ENCODE results near the gene CHRNA4.

The CHRNA4 gene

DNA sequence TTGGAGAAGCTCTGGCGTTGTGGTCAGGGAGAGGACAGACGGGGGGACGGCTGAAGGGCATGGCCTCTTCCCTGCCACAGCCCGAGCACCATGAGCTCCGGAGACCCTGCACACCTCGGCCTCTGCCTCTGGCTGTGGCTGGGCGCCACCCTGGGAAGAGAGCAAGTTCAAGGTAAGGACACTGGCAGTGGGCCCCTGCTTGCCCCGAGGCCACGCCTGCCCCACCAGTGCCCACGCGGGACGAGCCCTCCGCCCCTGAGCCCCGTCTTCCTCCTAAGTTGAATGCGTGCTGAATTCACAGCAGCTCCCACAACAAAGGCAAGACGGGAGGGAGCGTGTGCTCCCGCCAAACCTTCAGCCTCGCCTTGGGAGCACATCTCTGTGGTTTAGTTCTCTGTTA is 66.1 kb downstream of the CHRNA4 start:
- no peak overlapping the region for H3K9ac ChIP-seq (ENCODE audit: low read length)
- H3K36me3 ChIP-seq (replicated peaks; ENCODE audit: low read depth, low read length): no peaks in the 10 kb centered on the region
- no peaks in the 10 kb centered on the region for H3K79me2 ChIP-seq (ENCODE audit: low read length)
- no peak overlapping the region for H2AFZ ChIP-seq (ENCODE audit: low read depth, low read length)
- no peaks in the 10 kb centered on the region for H3K9me3 ChIP-seq (ENCODE audit: insufficient read depth, low read length)
- no peak overlapping the region for H3K4me2 ChIP-seq (ENCODE audit: low read length)
- no peaks in the 10 kb centered on the region for H4K20me1 ChIP-seq (ENCODE audit: insufficient read depth, low read length)
- TF ChIP-seq, protein P1, sequence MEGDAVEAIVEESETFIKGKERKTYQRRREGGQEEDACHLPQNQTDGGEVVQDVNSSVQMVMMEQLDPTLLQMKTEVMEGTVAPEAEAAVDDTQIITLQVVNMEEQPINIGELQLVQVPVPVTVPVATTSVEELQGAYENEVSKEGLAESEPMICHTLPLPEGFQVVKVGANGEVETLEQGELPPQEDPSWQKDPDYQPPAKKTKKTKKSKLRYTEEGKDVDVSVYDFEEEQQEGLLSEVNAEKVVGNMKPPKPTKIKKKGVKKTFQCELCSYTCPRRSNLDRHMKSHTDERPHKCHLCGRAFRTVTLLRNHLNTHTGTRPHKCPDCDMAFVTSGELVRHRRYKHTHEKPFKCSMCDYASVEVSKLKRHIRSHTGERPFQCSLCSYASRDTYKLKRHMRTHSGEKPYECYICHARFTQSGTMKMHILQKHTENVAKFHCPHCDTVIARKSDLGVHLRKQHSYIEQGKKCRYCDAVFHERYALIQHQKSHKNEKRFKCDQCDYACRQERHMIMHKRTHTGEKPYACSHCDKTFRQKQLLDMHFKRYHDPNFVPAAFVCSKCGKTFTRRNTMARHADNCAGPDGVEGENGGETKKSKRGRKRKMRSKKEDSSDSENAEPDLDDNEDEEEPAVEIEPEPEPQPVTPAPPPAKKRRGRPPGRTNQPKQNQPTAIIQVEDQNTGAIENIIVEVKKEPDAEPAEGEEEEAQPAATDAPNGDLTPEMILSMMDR (IDR thresholded peaks at IDR 0.05; ENCODE audit: low read depth, low read length): no peak
- no peak for TF ChIP-seq EZH2phosphoT487 (IDR thresholded peaks at IDR 0.05; ENCODE audit: low read depth)
- no peak overlapping the region for H3K4me3 ChIP-seq (ENCODE audit: low read length)
- H3K4me1 ChIP-seq (ENCODE audit: low read length): no peaks in the 10 kb centered on the region
- H3K27ac ChIP-seq (ENCODE audit: low read length): no peak overlapping the region
- no peaks in the 10 kb centered on the region for H3K27me3 ChIP-seq (ENCODE audit: low read depth, low read length)

- no peaks in the 10 kb centered on the region for H3K79me2 ChIP-seq (ENCODE audit: low read length)
- H3K4me1 ChIP-seq (ENCODE audit: low read length): no peaks in the 10 kb centered on the region
These were observed 66.6 kb downstream of the CHRNA4 start for GRCh38 chr20:63294536-63294900.

DNA sequence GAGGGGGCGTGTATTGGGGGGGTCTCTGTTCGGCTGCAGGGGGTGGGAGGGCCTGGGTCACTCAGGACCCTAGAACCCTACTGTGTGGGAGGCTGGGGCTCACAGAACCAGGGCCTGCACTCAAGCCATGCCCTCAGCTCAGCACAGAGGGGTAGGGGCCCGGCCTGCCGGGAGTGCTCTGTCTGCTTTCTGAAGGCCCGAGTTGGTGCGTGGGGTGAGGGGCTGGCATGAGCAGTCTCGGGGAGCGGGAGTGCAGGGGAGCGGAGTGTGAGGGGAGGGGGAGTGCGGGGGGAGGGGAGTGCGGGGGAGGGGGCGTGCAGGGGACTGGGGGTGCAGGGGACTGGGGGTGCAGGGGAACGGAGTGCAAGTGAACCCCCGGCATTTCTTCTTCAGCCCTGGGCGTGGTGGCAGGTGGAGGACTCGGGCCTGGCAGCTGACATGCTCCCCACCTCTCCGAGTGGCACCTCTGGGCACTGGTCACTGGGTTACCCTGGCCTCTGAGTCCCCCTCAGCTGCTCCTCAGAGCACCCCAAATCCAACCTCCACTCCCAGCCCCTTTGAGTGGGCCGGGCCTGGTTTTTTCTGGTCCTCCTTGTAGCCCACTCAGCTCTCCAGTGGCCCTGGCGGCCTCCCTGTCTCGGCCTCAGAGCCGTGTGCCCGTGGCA is 67.1 kb downstream of the CHRNA4 start:
- Histone ChIP-seq H3K4me1 (ENCODE audit: low read length) (no peaks in the 10 kb centered on the region), H3K27ac (ENCODE audit: low read length) (no peak overlapping the region), H3K4me2 (ENCODE audit: low read length) (no peak overlapping the region), H3K9me3 (ENCODE audit: insufficient read depth, low read length) (no peaks in the 10 kb centered on the region), H3K4me3 (ENCODE audit: low read length) (no peak overlapping the region), H3K9ac (ENCODE audit: low read length) (no peak overlapping the region), H2AFZ (ENCODE audit: low read depth, low read length) (no peak overlapping the region), H3K27me3 (ENCODE audit: low read depth, low read length) (no peaks in the 10 kb centered on the region), H3K79me2 (ENCODE audit: low read length) (no peaks in the 10 kb centered on the region), H4K20me1 (ENCODE audit: insufficient read depth, low read length) (no peaks in the 10 kb centered on the region), H3K36me3 (replicated peaks; ENCODE audit: low read depth, low read length) (no peaks in the 10 kb centered on the region)
- TF ChIP-seq, protein P1 (IDR thresholded peaks at IDR 0.05; ENCODE audit: low read depth, low read length): no peak
- TF ChIP-seq EZH2phosphoT487 (IDR thresholded peaks at IDR 0.05; ENCODE audit: low read depth): no peak

More at GRCh38 chr20:63294536-63294900, 66.6 kb downstream of the CHRNA4 start:
- Histone ChIP-seq H3K27me3 (ENCODE audit: low read depth, low read length) (no peaks in the 10 kb centered on the region), H3K4me2 (ENCODE audit: low read length) (no peak overlapping the region), H3K27ac (ENCODE audit: low read length) (no peak overlapping the region), H3K9me3 (ENCODE audit: insufficient read depth, low read length) (no peaks in the 10 kb centered on the region), H3K4me3 (ENCODE audit: low read length) (no peak overlapping the region), H4K20me1 (ENCODE audit: insufficient read depth, low read length) (no peaks in the 10 kb centered on the region), H3K36me3 (replicated peaks; ENCODE audit: low read depth, low read length) (no peaks in the 10 kb centered on the region), H3K9ac (ENCODE audit: low read length) (no peak overlapping the region), H2AFZ (ENCODE audit: low read depth, low read length) (no peak overlapping the region)
- TF ChIP-seq, protein P1 (IDR thresholded peaks at IDR 0.05; ENCODE audit: low read depth, low read length): no peak
- no peak for TF ChIP-seq EZH2phosphoT487 (IDR thresholded peaks at IDR 0.05; ENCODE audit: low read depth)

- H2AFZ ChIP-seq (ENCODE audit: low read depth, low read length): no peak overlapping the region
- no peaks in the 10 kb centered on the region for H3K27me3 ChIP-seq (ENCODE audit: low read depth, low read length)
- no peaks in the 10 kb centered on the region for H3K9me3 ChIP-seq (ENCODE audit: insufficient read depth, low read length)
- no peaks in the 10 kb centered on the region for H3K4me1 ChIP-seq (ENCODE audit: low read length)
- H4K20me1 ChIP-seq (ENCODE audit: insufficient read depth, low read length): no peaks in the 10 kb centered on the region
- no peaks in the 10 kb centered on the region for H3K79me2 ChIP-seq (ENCODE audit: low read length)
- H3K36me3 ChIP-seq (replicated peaks; ENCODE audit: low read depth, low read length): peaks cover 2% of the 10 kb centered on the region
- TF ChIP-seq EZH2phosphoT487 (IDR thresholded peaks at IDR 0.05; ENCODE audit: low read depth): no peak
- TF ChIP-seq, protein P1 (IDR thresholded peaks at IDR 0.05; ENCODE audit: low read depth, low read length): no peak
- H3K4me3 ChIP-seq (ENCODE audit: low read length): no peak overlapping the region
- H3K27ac ChIP-seq (ENCODE audit: low read length): no peak overlapping the region
- H3K9ac ChIP-seq (ENCODE audit: low read length): no peak overlapping the region
- H3K4me2 ChIP-seq (ENCODE audit: low read length): no peak overlapping the region
These were observed 67.7 kb downstream of the CHRNA4 start for GRCh38 chr20:63293456-63293855.

Data from OCI-LY3 (cell line).